GM10266 (cell line): Measurements from ENCODE around the gene SLC16A3.
"Not testable (repeated sequence)": the region's sequence is repeated elsewhere in the genome, so short reads cannot be mapped to it uniquely, and the experiment has no call there.

Source experiments
- DNase-seq: peaks from one replicate; pipeline ENCODE4 v3.0.0; 2012; ENCODE audit errors: extremely low spot score
- TF ChIP-seq, protein P1 (sequence below): IDR thresholded peaks from 2 replicates; pipeline ENCODE4 v1.5.1; 2012; ENCODE audit warnings: mild to moderate bottlenecking, low read depth; ENCODE audit not compliant: control insufficient read depth, insufficient read depth; ENCODE audit errors: missing control alignments

Gene SLC16A3

GRCh38 chr17:82205720-82206508, 22.9 kb upstream of the SLC16A3 start:
- TF ChIP-seq, protein P1, sequence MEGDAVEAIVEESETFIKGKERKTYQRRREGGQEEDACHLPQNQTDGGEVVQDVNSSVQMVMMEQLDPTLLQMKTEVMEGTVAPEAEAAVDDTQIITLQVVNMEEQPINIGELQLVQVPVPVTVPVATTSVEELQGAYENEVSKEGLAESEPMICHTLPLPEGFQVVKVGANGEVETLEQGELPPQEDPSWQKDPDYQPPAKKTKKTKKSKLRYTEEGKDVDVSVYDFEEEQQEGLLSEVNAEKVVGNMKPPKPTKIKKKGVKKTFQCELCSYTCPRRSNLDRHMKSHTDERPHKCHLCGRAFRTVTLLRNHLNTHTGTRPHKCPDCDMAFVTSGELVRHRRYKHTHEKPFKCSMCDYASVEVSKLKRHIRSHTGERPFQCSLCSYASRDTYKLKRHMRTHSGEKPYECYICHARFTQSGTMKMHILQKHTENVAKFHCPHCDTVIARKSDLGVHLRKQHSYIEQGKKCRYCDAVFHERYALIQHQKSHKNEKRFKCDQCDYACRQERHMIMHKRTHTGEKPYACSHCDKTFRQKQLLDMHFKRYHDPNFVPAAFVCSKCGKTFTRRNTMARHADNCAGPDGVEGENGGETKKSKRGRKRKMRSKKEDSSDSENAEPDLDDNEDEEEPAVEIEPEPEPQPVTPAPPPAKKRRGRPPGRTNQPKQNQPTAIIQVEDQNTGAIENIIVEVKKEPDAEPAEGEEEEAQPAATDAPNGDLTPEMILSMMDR = peak; percentile 88
- DNase-seq = peak; percentile 86

DNA sequence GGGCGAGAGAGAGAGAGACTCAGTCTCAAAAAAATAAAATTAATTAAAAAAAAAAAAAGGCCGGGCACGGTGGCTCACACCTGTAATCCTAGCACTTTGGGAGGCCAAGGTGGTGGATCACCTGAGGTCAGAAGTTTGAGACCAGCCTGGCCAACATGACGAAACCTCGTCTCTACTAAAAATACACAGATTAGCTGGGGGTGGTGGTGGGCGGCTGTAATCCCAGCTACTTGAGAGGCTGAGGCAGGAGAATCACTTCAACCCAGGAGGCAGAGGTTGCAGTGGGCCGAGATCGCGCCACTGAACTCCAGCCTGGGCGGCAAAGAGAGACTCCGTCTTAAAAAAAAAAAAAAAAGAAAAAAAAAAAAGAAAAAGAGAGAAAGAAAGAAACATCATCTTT, 18.2 kb upstream of the SLC16A3 start:
- not testable (repeated sequence) for DNase-seq

DNA sequence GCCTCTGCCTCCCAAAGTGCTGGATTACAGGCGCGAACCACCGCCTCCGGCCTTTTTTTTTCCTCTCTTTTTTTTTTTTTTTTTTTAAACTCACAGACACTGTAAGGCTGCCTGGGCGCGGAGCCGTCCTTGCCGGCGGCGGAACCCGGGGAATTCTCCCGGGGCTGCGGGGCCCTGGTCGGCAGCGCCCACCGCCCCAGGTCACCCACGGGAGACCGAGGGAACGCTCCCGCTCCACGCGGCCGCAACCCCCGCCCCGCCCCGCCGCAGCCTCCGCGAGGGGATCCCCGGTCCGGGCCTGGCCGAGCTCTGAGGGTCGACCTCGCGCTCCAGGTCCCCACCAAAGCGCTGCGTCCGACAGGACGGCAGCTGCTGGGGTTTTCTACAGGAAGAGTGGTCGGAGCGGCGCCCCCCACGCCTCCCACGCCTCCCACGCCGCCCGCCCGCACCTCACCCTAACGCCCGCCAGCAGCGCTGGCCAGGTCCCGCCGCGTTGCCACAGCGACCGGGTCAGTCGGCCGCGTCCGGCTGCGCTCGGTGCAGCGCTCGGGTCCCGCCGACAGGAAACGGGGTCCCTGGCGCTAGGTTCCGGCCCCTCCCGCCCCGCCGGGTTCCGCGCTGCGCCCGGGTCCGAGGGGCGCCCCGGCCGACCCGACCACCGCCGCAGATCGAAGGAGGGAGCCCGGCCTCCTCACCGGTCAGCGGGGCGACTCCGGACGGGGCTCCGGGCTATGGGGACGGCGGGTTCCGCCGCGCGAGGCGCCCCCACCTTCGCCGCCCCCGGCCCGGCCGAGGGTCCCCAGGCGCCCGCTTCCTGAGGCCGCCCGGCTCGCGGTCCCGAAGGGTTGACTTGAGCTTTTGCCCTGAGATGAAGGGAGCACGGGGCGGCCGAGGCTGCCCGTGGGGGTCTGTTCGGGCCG, 16.3 kb upstream of the SLC16A3 start, which contains the start of gene CCDC57:
CCDC57 (minus strand) TSS at position 512 of the 920 bp plus-strand sequence. CDS start 10,898 bp downstream, outside the sequence.
- DNase-seq = peak; percentile 98
- TF ChIP-seq, protein P1 = no peak

GRCh38 chr17:82213251-82214011, 15.4 kb upstream of the SLC16A3 start:
- TF ChIP-seq, protein P1 = no peak
- DNase-seq = peak; percentile 80

DNA sequence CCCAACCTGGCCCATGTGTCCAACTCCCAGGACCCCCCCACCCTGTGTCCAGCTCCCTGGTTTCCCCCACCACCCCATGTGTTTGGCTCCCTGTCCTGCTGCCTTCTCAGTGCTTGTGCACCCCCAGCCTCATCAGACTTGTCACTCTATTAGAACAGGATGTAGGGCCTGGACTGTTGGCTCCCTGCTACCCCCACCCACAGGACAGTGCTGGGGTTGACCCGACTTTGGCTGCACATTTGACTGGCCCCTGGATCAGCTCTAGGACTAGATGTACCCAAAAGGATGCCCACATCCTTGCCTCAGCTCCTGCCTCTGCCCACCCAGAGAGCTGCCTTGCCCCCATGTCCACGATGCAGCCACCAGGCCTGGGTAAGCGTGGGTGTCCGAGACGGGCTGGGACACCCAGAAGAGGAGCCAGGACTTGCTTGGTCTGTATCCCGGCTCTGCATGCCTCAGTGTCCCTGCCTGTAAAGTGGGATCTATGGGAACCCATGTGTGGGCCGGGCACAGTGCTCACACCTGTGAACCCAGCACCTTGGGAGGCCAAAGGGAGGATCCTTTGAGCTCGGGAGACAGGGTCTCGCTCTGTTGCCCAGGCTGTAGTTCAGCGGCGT, 14.7 kb upstream of the SLC16A3 start:
- peak; percentile 26 for DNase-seq
- TF ChIP-seq, protein P1 = no peak

GRCh38 chr17:82215095-82215971, 13.5 kb upstream of the SLC16A3 start:
- DNase-seq = peak; percentile 76
- TF ChIP-seq, protein P1 = no peak

DNA sequence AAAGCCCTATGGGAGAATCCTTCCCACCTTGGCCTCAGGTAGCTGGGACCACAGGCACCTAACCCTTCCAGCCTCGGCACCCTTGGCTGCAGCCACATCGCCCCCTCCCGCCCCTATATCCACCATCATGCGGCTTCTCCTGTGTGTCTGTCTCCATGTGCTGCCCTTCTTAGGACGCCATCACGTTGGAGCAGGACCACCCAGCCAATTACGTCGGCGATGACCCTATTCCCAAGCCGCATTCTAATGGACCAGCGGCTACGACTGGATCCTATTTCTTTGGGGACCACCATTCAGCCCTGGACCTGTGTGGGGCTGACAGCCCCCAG, 12.9 kb upstream of the SLC16A3 start:
- no peak for DNase-seq
- TF ChIP-seq, protein P1 = no peak
